GF-D8 (cell line): Measurements from ENCODE around the gene PROCR.
"Not testable (repeated sequence)": the region's sequence is repeated elsewhere in the genome, so short reads cannot be mapped to it uniquely, and the experiment has no call there.

Experiments
- DNase-seq: peaks from one replicate; lab custom pipeline; 2025; lab: John Stamatoyannopoulos, UW

PROCR gene

GRCh38 chr20:35193031-35193791 is 21.3 kb downstream of the PROCR start:
- not testable (repeated sequence) for DNase-seq

GRCh38 chr20:35196313-35196712 is 24.4 kb downstream of the PROCR start:
- DNase-seq, result no peak

- no peak for DNase-seq
Observed at GRCh38 chr20:35199740-35200139, 27.9 kb downstream of the PROCR start.

- no peak for DNase-seq
Observed at GRCh38 chr20:35200267-35200666, 28.4 kb downstream of the PROCR start.

GRCh38 chr20:35201467-35201866 is 29.6 kb downstream of the PROCR start:
- not testable (repeated sequence) for DNase-seq

GRCh38 chr20:35206802-35207201 is 34.9 kb downstream of the PROCR start:
- no peak for DNase-seq

- peak; percentile 25 for DNase-seq
Observed at GRCh38 chr20:35207950-35208611, 36.2 kb downstream of the PROCR start.

GRCh38 chr20:35215066-35215956 is 43.4 kb downstream of the PROCR start:
- peak; percentile 21 for DNase-seq

GRCh38 chr20:35216541-35216940 is 44.7 kb downstream of the PROCR start:
- no peak for DNase-seq

GRCh38 chr20:35223941-35224340 is 52.1 kb downstream of the PROCR start:
- DNase-seq, result no peak

GRCh38 chr20:35224536-35224935 is 52.7 kb downstream of the PROCR start:
- DNase-seq, result no peak

- no peak for DNase-seq
Observed at GRCh38 chr20:35225319-35226125, 53.6 kb downstream of the PROCR start.

GRCh38 chr20:35226126-35226883 is 54.4 kb downstream of the PROCR start, which contains the start of gene MMP24:
Gene MMP24 (plus strand): TSS chr20:35226690. CDS start chr20:35226739, 49 bp downstream.
- DNase-seq, result no peak
